Left forelimb (tissue), 1 donor: ENCODE data around the gene KANK4.

Source experiments
- DNase-seq: peaks from one replicate; pipeline ENCODE4 v3.0.0-alpha.2; 2018; ENCODE audit warnings: low spot score

KANK4 gene

DNA sequence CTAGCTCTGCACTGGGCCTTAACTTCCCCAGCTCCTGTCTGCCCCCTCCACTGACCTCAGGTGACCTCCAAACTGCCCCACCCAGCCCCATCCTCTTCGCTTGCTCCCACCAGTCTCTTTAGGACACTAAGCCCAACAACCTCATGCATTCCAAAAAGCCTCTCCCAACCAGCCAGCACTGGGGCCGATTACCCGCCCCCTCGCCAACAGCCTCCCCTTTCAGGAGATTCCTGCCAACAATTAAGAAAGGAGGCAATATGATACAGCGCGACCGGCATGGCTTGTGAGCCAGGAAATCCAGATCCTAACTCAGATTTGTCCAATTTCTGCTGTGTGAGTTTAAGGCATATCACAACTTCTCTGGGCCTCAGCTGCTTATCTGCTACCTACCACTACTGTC lies 14.7 kb downstream of the KANK4 start:
- no peak for DNase-seq

DNA sequence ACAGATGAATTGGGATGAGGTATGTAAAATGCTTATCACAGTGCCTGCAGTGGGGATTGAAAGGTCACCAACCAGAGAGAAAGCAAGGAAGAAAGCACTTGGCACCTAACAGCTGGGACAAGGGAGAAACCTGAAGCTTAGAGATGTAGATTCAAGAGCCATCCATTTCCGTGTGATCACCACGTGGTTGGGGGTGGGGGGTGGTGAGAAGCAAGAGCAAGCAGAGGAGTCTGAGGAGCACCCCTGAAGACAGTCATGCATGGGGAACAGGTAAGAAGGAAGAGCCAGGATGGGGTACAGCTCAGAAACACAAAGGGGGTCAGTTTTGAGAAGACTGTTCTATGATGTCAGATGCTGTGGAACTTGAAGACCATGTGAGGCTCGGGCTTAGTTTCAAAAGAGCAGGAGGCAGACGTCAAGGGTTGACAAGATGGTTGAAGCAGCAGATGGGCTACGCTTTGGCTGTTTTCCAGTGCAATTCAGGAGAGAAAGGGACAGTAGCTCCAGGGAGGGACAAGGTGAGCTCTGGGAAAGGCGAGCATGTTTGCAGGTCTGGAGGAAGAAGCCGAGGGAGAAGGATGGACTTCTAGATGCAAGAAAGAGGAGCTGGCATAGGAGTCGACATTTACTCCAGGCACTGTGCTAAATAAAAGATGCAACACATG lies 17.4 kb downstream of the KANK4 start:
- no peak for DNase-seq

DNA sequence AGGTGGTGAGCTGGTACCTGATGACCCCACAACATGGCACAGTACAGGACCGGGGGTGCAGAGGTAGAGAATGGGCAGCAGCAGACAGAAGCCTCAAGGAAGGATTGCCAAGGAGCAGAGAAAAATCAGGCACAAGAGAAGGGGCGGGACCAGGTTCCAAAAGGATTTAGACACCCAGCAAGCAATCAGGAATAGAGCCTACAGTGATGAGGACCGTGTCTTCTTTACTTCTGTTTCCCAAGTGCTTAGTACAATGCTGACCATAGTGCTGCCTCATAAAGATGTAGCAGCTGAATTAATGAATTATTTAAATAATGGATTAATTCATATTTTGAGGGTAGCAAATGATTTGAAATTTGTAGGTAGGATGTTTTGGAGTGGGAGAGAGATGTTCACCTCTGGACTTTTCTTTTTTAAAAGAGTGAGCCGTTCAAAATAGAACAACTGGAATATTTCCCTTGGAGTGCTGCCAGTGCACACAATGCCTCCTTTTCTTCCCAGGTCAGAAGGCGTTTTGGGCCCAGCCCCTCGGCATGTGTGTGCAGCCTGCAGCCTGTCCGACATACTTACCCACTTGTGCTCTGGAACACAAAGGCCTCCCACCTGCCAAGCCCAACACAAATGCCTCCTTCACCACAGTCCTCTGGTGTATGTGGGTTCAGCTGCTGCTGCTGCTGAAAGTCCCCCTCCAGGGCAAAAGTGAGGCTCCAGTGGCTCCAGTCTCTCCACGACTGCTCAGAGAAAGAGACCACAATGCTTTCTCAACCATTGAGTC lies 19.6 kb downstream of the KANK4 start:
- no peak for DNase-seq

DNA sequence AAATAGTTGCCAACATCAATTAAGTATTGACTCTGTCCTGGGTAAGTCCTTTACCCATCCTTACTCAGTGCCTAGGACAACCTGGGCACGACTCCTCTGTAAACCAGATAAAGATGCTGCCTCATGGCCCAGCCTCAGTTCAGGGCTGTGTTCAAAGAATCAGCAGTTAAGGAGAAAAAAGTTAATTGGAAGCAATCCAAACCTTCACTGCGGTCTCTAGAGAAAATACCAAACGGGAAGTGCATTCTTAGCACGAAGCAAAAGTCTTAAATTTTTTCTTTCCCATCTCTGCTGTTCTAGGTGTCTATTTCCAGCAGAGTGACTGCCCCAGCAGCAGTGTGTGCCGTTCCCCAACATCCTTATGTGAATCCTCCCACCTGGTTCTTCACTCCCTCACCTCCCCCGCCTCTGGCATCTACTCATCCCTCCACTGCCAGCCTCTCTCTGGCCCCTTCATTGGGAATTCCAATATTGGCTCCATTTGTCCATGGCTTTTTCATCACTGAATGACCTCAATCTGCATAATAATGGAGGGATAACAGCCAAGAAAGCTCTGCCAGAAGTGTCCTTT lies 23.2 kb downstream of the KANK4 start:
- DNase-seq = no peak

DNA sequence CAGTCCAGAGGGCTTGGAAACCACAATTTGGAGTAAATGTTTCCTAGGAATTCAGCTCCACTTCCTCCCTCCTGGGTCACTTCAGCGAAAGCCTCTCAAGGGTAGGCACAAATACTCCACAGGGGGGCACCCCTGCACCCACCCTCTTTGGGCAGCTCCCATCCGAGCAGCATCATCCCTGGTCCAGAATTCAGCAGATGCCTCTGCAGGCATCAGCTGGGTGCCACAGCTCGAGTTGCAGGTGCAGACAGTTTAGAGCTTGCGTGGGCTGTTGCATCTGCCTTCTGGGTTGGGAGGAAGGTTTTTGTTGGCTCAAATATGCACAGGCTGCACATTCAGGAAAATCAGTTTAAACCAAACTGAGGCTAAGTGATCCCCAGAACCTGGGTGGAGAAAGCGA lies 25.0 kb downstream of the KANK4 start:
- DNase-seq = no peak

DNA sequence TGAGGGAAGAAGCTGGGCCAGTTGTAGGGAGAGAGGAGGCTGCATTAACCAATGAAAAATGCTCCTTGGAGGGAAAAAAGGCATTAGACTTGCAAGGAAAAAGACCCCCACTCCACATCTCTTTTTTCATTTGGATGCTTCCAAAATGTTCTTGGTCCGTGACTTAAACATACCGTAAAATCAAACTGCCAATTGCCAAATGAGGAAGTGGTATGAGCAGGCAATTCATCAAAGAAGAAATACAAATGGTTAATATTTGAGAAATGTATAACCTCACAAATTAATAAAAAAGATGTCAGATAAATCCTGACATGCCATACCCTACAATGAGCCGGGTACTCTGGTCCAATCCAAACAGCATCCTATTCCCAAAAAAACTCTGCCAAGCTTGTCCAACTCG lies 30.6 kb downstream of the KANK4 start:
- no peak for DNase-seq

DNA sequence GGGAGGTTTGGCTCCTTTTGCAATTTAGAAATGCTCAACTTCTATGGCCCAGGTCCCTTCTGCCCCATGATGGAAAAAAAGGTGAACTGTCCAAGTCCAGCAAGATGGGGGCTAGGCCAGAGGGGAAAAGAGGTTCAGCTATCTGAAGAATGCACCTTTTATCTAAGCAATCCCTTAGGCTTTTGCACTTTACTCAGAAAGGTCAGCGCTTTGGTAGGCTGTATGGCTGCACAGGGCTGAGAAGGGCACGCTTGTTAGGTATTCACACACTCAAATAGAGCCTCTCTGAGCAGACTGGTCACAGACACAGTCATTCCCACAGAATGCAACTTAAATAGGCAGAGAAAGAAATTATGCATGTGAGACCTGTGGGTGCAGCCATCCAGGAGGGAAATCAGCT lies 31.0 kb downstream of the KANK4 start:
- no peak for DNase-seq

DNA sequence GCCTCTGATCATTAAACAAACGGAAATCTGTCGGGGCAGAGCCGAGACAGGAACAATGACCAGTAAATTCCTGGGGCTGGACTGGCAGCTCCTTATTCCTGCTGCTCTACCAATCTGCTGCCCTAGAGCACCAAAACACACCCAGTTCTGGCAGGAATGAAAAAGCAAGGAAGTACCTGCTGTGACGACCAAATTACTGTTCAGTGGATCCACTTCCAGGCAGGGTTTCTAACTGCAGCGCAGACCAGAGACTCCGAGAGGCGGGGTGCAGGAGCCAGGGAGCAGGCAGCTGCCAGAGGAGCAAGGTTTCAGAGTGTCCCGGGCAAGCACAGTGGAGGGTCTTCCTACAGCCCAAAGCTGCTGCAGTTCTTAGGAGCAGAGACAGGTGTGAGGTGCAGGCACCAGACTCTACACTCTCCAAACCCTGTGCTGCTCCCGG lies 32.4 kb downstream of the KANK4 start:
- no peak for DNase-seq

DNA sequence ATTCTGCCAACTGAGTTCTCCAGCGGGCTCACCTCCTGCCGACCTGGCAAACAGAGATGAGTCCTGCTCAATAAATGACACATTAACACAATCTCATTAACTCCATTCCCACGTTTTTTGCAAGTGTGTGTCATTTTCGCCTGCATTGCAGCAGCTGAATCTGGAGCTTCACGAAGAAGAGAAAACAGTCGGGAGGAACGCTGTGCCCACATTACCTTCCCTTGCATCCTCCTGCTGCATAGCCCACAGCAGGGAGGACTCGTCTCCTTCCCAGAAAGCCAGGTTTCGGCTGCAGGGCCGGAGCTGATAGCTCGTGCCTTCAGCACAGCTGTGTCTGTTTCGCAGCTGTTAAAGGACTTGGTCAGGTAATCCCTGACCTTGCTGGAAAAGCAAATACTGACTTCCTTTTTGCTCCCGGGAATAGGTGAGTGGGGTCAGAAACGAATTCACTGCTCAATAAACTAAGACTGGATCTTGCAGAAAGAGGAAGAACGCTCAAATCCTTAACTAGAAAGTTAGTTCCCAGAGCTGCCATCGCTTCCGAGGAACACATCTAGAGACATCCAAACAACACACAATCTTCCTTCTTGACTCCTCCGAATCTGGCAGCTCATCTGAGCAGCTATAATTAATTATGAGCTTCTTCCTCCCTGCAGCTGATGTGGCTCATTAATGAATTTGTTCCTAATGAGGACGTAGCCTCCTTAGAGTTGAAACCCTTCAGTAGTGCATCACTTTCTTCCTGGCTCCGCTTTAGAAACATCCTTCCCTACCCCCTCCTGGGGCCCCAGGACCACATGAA lies 33.0 kb downstream of the KANK4 start:
- no peak for DNase-seq

DNA sequence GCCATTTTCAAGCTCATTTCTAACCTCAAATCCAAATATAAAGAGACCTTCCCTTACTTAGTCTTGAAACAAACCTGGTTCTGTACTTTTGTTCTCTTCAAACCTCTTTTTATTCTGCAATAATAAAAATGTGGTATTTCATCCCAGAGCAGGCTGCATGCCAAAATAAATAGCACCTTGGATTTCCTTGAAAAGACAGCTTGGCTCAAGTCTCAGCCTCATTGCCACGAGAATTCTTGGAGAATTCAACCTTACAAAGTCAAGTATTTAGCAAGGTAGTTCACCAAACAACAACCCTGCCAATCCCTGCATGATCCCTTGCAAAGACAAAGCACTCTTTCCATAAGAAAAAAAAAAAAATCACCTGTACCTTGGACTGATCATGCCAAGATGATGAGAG lies 33.8 kb downstream of the KANK4 start:
- DNase-seq = no peak

DNA sequence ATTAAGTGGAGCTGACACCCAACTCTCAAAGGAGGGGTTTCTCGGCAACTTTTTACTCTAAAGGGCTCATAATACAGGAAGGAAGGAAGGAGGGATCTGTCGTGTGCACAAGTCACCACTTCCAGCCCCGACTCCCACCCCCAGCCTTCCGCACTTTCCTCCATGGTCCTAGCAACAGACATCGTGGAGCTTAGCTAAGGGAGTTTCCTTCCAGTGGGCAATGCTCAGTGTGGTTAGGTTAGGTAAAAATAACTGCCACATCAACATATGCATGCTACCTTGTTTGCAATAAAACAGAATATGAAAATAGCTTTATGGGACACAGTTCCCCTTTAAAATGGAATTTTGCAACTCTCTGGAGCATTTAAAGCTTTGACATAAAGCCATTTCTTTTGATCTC lies 35.2 kb downstream of the KANK4 start:
- DNase-seq = no peak

DNA sequence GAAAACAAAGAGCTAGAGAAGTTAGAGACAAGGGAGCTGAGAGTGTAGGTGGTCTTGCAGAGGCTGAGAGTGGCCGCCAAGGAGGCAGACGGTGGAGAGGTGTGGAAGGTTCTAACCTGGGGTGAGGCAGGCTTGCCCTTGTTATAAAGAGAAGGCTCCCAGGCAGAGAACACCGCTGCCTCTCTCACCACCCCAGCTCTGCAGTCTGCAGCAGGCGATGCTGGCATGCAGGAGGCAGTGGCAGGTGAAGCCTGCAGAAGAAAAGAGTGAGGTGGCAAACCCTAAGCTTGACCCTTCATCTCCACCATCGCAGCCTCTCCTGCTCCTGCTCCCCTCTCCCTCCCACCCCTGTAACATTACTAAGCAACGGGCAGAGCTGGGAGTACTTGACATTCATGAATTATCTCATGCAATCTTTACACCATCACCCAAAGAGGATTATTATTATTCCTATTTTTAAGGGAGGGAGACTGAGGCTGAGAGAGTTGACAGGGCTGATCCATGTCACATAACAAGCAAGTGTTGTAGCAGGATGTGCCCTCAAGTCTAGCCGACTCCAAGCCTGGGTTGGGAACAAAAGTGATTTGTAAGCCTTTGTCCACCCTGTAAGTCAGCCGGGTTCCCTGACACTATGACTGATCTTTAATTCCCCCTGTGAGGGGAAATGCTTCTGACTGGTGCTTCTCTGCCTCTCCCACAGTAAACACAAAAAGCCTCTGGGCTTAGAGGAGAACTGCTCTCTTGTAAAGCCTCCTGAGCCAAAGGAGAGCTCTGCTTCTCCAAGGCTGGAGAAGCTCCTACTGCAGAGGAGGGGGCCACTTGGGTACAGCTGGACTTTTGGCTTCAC lies 36.1 kb downstream of the KANK4 start:
- DNase-seq = no peak

DNA sequence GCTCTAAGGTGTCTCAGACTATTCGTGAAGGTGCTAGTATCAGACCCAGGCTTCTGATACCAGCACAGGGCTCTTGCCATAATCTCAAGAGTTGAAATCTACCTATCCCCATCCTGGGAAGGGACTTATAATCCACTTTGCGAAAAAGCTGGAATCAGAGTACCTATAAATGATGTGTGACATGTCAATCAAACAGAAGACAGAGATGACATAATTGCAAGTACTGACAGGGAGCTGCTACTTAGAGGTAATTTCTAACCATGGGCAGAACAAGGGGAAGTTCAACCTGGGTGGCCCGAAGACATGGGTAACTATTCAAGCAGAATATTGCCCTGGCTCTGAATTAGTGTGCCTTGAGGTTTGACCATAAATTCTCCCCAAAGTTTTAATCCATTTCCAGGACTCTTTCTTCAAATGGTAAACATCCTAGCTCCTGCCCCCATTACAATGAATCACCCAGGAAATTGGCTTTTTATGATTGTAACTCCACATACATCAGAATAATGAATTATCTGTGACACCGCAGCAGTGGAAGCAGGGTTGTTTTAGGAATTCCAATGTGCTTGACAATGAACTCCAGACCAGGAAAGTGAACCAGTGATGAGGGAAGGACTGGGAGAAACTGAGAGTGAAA lies 37.2 kb downstream of the KANK4 start:
- DNase-seq = no peak

DNA sequence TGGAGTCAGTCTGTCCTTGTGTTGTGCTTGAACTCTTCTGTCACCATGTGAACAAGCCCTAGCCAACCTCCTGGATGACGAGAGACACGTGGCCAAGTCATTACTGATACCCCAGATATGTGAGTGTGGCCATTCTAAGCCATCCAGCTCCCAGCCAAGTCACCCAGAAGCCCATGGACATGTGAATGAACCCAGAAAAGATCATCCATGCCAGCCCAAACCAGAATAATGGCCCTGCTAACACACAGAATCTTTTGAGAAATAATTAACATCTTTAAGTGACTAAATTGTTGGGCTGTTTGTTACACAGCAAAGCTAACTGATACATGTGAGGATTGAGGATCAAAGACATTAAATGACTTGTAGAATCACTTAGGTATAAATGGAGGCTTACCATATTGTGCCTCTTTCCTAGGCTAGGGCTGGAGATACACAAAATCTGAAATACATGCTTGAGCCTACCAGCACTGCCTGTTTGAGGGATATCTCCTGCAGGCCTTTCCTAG lies 38.2 kb downstream of the KANK4 start:
- no peak for DNase-seq

DNA sequence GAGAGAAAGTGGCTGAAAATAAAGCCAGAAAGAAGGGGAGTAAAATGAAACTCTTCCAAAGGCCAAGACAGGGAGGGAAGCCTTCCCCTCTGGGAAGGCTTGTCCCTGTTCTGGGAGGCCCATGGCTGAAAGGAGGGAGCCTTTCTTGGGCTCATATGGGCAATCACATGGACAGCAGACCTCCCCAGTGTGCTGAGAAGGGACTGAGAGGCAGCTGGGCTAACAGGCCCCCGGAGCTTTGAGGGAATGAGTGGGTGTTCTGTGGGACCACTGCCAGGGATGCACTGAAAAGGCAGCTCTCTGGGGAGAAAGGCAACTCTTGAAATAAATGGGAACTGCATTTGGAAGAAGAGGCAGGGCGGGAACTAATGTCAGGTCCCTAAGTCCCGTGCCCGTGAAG lies 39.1 kb downstream of the KANK4 start:
- DNase-seq = no peak

DNA sequence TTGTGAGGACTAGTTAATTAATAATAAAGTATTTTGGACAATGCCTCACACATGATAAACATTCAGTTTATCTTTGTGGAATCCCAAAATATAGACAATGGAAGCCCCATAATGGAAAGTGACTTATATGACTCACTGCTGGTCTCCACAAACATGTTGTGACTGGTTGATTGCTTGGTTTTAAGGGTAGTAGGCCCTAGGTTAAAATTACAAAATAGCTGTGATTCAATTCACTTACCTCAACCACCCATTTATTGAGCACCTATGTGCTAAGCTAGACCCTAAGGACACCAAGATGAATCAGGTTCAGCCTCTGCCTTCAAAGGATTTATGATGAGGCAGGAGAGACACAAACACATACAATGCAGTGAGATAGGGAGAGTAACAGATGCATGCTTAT lies 42.4 kb downstream of the KANK4 start:
- no peak for DNase-seq

DNA sequence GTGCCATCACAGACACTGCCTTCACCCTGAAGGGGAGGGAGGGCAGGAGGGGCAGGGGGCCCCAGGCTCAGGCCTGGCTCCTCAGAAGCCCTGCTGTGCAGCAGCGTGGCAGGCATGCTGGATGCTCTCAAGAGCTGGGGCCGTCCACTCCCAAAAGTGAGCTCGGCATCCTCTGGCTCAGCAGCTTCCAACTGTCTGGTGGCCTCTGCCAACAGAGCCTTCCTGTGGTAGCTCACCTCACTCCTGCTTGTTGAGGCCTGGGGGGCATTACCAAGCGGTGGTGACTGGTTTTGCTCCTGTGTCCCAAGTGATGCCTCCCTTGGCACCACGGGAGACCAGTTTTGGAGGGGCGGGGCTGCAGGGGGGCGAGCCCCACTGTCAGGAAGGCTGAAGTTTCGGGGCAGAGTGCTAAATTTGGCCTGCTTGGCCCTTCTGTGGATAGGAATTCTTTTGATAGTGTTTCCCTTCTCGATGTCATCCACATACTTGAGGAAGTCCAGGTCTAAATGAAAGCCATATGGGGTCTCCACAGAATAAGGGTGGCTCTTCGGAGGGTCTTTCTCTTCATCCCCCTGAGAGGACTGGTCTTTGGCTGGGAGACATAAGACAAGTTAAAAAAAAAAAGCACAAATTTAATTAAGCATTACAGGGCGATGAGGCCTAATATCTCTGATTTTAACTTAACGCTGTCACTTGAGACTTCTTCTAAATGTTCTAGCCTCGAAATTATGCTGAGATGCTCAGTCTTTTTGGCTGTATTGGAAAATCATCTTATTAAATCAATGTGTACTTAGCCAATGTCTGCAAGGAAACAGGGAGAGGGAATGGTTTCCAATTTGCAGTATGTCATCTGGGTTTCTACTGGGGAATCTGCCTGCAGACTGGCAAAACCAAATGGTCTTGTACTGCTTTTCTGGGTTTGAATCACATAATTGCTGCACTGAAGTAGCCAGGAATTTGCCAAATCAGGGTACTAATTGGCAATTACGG lies 44.4 kb downstream of the KANK4 start:
- DNase-seq = no peak

DNA sequence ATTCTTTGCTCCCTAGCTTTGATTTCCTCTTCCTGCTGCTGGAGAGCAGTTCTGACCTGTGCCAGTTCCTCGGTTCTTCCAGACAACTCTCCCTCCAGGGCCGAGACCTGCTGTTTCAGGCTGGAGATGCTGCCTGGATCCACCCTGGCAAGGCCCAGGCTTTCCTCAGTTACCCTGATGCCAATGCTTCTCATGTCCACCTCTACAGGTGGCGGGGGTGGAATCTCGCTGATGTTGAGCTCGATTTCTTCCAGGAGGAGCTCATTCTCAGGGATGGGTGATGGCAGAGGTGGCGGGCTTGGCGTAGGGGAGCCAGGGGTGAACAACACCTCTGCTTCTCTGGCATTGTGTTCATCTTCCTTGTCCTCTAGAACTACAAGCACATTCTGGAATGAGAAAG lies 45.3 kb downstream of the KANK4 start:
- DNase-seq = no peak

DNA sequence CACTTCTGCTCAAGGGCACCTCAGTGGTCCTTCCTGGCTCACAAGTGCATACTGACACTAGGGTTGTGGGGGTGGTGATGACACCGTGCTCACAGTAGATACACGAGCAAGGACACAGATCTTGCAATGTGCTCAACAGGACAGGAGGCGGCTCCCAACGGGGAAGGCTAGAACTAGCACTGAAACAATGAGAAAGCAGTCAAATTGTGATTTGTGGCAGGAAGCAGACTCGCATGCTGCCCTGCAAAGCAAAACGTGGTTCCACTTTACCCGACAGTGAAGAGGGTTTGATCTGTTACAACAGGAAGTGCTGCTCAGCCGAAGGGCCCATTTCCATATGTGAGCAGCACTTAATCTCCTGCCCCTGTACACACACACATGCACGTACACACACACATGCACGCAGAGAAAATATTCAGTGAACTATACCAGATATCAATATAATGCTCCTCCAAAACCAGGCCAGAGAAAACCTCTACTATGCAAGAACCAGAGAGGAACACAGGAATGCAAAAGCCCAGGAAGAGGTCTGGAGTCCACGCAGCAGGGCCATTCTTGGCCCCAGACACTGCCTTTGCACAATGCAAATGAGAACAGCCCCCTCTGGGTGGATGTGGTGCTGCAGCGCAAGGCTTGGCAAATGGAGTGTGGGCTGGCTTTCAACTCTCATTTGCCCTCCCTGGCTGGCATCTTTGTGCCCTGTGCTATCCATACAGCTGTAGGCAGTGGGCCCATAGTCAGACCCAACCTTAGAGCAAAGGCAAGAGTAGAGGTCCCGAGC lies 47.1 kb downstream of the KANK4 start:
- no peak for DNase-seq
